H4 (cell line): Measurements from ENCODE around the gene HLA-DQB2. TPM values are rescaled to one million over a fixed set of nuclear protein-coding genes. Genes with fewer than 3 reads are reported as not detected.
"Not testable (repeated sequence)": the region's sequence is repeated elsewhere in the genome, so short reads cannot be mapped to it uniquely, and the experiment has no call there.

Experiments used
- DNase-seq: peaks from one replicate; pipeline ENCODE4 v3.0.0-alpha.2; 2015; ENCODE audit warnings: low spot score
- total RNA-seq: library from RNA; depleted of rRNA; stranded (reverse); fragments of >200 nt; shearing (Covaris generic); gene quantifications from 2 replicates; pipeline ENCODE4 v1.2.3, GENCODE V29; 2014; rRNA removed

The HLA-DQB2 gene
- total RNA-seq, 1 experiment from 2014 or later: not detected

- DNase-seq: not testable (repeated sequence)
Measured at GRCh38 chr6:32745649-32746048, 17.7 kb downstream of the HLA-DQB2 start.

GRCh38 chr6:32744776-32745175 is 18.6 kb downstream of the HLA-DQB2 start:
- DNase-seq: no peak

GRCh38 chr6:32742374-32742773 is 21.0 kb downstream of the HLA-DQB2 start:
- no peak for DNase-seq

- DNase-seq: no peak
Measured at GRCh38 chr6:32741031-32741960, 22.0 kb downstream of the HLA-DQB2 start, which contains the start of gene HLA-DQA2. TSS of gene HLA-DQA2 (plus strand) at chr6:32741391. CDS start at chr6:32741444, 53 bp downstream.

GRCh38 chr6:32738126-32738525 is 25.2 kb downstream of the HLA-DQB2 start:
- no peak for DNase-seq

- no peak for DNase-seq
Measured at GRCh38 chr6:32718879-32719278, 44.5 kb downstream of the HLA-DQB2 start.

GRCh38 chr6:32716396-32716795 is 46.9 kb downstream of the HLA-DQB2 start:
- DNase-seq: no peak

- DNase-seq: no peak
Measured at GRCh38 chr6:32713241-32713640, 50.1 kb downstream of the HLA-DQB2 start.

GRCh38 chr6:32709625-32710024 is 53.7 kb downstream of the HLA-DQB2 start:
- DNase-seq: no peak

Other genes with a start within 250 kb of the HLA-DQB2 start
- not detected in 2 replicates for gene HLA-DRB5, start 233.2 kb downstream of the HLA-DQB2 start, total RNA-seq
- gene HLA-DRB1, start 173.7 kb downstream of the HLA-DQB2 start, total RNA-seq: 0.95 and 1.4 TPM in 2 replicates
- gene HLA-DQA1, start 126.1 kb downstream of the HLA-DQB2 start, total RNA-seq: not detected in 2 replicates
- not detected in 2 replicates for gene HLA-DQB1, start 96.9 kb downstream of the HLA-DQB2 start, total RNA-seq
- gene HLA-DQA2, start 22.1 kb downstream of the HLA-DQB2 start, total RNA-seq: not detected in 2 replicates
- not detected in 2 replicates for gene HLA-DOB, start 53.5 kb upstream of the HLA-DQB2 start, total RNA-seq
- 27.4 and 29.8 TPM in 2 replicates for gene TAP2, start 75.2 kb upstream of the HLA-DQB2 start, total RNA-seq
- gene PSMB8, start 80.5 kb upstream of the HLA-DQB2 start, total RNA-seq: 210 and 212 TPM in 2 replicates
- gene TAP1, start 90.2 kb upstream of the HLA-DQB2 start, total RNA-seq: 60.9 and 66.1 TPM in 2 replicates
- gene PSMB9, start 90.7 kb upstream of the HLA-DQB2 start, total RNA-seq: 120 and 150 TPM in 2 replicates
- 4.5 and 4.6 TPM in 2 replicates for gene HLA-DMB, start 177.5 kb upstream of the HLA-DQB2 start, total RNA-seq
- gene HLA-DMA, start 189.6 kb upstream of the HLA-DQB2 start, total RNA-seq: 10.3 and 13.0 TPM in 2 replicates
- 52.2 and 57.6 TPM in 2 replicates for gene BRD2, start 205.1 kb upstream of the HLA-DQB2 start, total RNA-seq
- 0.14 TPM in 1 of 2 replicates, not detected in the other for gene HLA-DOA, start 246.1 kb upstream of the HLA-DQB2 start, total RNA-seq